Kidney epithelial cell (primary cell): ENCODE data around the gene IL23R. TPM values are rescaled to one million over a fixed set of nuclear protein-coding genes. Genes with fewer than 3 reads are reported as not detected.

Source experiments
- DNase-seq: peaks from one replicate; pipeline ENCODE4 v3.0.0-alpha.2; 2010; ENCODE audit warnings: low read depth
- H3K27me3 ChIP-seq: 2 replicates; pipeline ENCODE4 v1.6.0; 2011; ENCODE audit warnings: low read length; ENCODE audit not compliant: control insufficient read depth, insufficient read depth
- H3K36me3 ChIP-seq: 2 replicates; pipeline ENCODE4 v1.5.1; 2011; ENCODE audit warnings: low read length; ENCODE audit not compliant: control insufficient read depth, insufficient read depth
- H3K4me3 ChIP-seq: 2 replicates; pipeline ENCODE4 v1.5.1; 2011; ENCODE audit warnings: low read depth, mild to moderate bottlenecking, control low read depth, low read length
- CTCF ChIP-seq: IDR thresholded peaks from 2 replicates; pipeline ENCODE4 v1.5.1; 2011; ENCODE audit warnings: mild to moderate bottlenecking, moderate library complexity, low read length, control low read depth, inconsistent platforms; ENCODE audit not compliant: insufficient read depth, poor library complexity, severe bottlenecking
- total RNA-seq: library from RNA; depleted of rRNA; stranded (reverse); fragments of >200 nt; gene quantifications from 2 replicates; pipeline ENCODE4 v1.2.3, GENCODE V29; 2015

IL23R gene
- total RNA-seq, 1 donor from 2014 or later, result not detected

- Histone ChIP-seq H3K36me3 (no peaks in the 10 kb centered on the region), H3K27me3 (no peaks in the 10 kb centered on the region), H3K4me3 (no peak overlapping the region)
- DNase-seq, result no peak
- TF ChIP-seq CTCF, result no peak
Observed at GRCh38 chr1:67224856-67225255, 58.6 kb downstream of the IL23R start.

GRCh38 chr1:67226688-67227087 is 60.4 kb downstream of the IL23R start:
- TF ChIP-seq CTCF, result no peak
- Histone ChIP-seq H3K36me3 (no peaks in the 10 kb centered on the region), H3K27me3 (no peaks in the 10 kb centered on the region), H3K4me3 (no peak overlapping the region)
- no peak for DNase-seq

GRCh38 chr1:67227196-67227595 is 60.9 kb downstream of the IL23R start:
- no peak for DNase-seq
- H3K27me3 ChIP-seq, result no peaks in the 10 kb centered on the region
- no peak overlapping the region for H3K4me3 ChIP-seq
- no peaks in the 10 kb centered on the region for H3K36me3 ChIP-seq
- TF ChIP-seq CTCF, result no peak

- no peak for DNase-seq
- no peak for TF ChIP-seq CTCF
- H3K36me3 ChIP-seq, result no peaks in the 10 kb centered on the region
- H3K4me3 ChIP-seq, result no peak overlapping the region
- H3K27me3 ChIP-seq, result no peaks in the 10 kb centered on the region
Observed at GRCh38 chr1:67228791-67229190, 62.5 kb downstream of the IL23R start.

- TF ChIP-seq CTCF, result no peak
- DNase-seq, result no peak
- Histone ChIP-seq H3K36me3 (no peaks in the 10 kb centered on the region), H3K4me3 (no peak overlapping the region), H3K27me3 (no peaks in the 10 kb centered on the region)
Observed at GRCh38 chr1:67230539-67230938, 64.3 kb downstream of the IL23R start.

GRCh38 chr1:67236277-67236676 is 70.0 kb downstream of the IL23R start:
- H3K36me3 ChIP-seq, result no peaks in the 10 kb centered on the region
- no peaks in the 10 kb centered on the region for H3K27me3 ChIP-seq
- TF ChIP-seq CTCF, result no peak
- no peak overlapping the region for H3K4me3 ChIP-seq
- no peak for DNase-seq
